ENCODE results near the gene AQP9. TPM values are rescaled to one million over a fixed set of nuclear protein-coding genes. Genes with fewer than 3 reads are reported as not detected.
"Not testable (repeated sequence)": the region's sequence is repeated elsewhere in the genome, so short reads cannot be mapped to it uniquely, and the experiment has no call there.

The AQP9 gene
- total and polyA plus RNA-seq, 8 donors = 0.06 to 137 (median 0.24) TPM; not detected in 1

DNA sequence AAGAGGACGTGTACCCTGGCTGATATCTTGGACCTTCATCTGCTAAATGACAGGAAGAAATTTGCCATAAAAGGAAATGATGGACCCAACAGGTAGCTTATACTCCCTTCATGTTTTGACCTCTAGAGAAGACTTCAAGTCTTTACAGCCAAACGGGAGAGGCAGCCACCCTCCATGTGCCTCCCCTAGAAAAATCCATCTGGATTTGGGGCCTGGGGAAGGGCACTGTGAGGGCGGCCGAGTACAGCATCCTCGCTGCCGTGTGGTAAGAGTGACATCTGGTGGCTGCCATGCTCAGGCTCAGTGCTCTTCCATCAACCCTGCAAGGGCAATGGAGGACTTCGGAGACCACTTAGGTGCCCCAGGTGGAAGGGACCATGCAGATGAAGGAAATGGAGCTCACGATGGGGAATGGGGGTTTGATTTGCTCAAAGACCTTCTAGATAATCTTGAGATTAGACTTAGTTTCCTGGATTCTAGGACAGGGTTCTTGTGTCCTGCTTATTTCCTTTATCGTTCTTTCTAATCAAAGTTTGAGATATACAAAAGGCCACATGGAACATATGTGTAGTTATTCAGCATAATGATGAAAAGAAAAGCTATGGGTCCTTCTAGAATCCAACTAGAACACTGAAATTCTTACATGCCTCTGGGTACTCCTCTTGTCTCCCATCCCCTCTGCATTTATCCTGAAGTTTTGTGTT lies 44.4 kb downstream of the AQP9 start:
- Histone ChIP-seq H3K4me3 (no peak overlapping the region), H3K9me3 (no peaks in the 10 kb centered on the region), H3K36me3 (peaks cover 0 to 78% of the 10 kb centered on the region in 2 donors), H3K4me1 (no peaks in the 10 kb centered on the region), H3K27me3 (peaks cover 3 to 19% of the 10 kb centered on the region in 2 donors), H3K27ac (no peak overlapping the region)
- DNase-seq = peak; percentile 35 to 72 (median 50)
- ATAC-seq = peak; percentile 97
- intact Hi-C loops (cut with DNase I) = no loop called here
- TF ChIP-seq, protein P1, sequence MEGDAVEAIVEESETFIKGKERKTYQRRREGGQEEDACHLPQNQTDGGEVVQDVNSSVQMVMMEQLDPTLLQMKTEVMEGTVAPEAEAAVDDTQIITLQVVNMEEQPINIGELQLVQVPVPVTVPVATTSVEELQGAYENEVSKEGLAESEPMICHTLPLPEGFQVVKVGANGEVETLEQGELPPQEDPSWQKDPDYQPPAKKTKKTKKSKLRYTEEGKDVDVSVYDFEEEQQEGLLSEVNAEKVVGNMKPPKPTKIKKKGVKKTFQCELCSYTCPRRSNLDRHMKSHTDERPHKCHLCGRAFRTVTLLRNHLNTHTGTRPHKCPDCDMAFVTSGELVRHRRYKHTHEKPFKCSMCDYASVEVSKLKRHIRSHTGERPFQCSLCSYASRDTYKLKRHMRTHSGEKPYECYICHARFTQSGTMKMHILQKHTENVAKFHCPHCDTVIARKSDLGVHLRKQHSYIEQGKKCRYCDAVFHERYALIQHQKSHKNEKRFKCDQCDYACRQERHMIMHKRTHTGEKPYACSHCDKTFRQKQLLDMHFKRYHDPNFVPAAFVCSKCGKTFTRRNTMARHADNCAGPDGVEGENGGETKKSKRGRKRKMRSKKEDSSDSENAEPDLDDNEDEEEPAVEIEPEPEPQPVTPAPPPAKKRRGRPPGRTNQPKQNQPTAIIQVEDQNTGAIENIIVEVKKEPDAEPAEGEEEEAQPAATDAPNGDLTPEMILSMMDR (IDR thresholded peaks at IDR 0.05) = peak; percentile 59 to 77

DNA sequence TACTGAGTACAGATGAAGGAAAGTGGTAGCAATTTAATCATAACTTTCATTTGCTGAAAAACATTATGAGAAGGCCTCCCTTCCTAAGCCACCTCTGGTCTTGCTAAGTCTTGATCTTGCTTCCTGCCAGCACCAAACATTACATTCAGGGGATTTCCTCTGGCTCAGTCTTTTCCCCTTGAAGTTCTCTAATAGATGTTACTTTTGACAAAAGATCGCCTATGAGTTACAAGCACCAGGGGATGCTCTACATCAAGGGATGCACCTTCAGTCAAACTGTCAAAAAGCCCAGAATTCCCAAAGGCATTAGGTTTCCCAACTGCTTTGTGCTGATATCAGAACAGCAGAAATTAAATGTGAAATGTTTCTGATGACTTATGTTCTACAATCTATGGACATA lies 47.3 kb downstream of the AQP9 start:
- peaks cover 3 to 28% of the 10 kb centered on the region in 2 donors for H3K27me3 ChIP-seq
- ATAC-seq (no peak), DNase-seq (no peak)
- H3K4me1 ChIP-seq = no peaks in the 10 kb centered on the region
- no peaks in the 10 kb centered on the region for H3K9me3 ChIP-seq
- peaks cover 0 to 50% of the 10 kb centered on the region in 2 donors for H3K36me3 ChIP-seq
- intact Hi-C loops (cut with DNase I) = no loop called here
- TF ChIP-seq, protein P1 (IDR thresholded peaks at IDR 0.05) = no peak
- H3K4me3 ChIP-seq = no peak overlapping the region
- H3K27ac ChIP-seq = no peak overlapping the region

DNA sequence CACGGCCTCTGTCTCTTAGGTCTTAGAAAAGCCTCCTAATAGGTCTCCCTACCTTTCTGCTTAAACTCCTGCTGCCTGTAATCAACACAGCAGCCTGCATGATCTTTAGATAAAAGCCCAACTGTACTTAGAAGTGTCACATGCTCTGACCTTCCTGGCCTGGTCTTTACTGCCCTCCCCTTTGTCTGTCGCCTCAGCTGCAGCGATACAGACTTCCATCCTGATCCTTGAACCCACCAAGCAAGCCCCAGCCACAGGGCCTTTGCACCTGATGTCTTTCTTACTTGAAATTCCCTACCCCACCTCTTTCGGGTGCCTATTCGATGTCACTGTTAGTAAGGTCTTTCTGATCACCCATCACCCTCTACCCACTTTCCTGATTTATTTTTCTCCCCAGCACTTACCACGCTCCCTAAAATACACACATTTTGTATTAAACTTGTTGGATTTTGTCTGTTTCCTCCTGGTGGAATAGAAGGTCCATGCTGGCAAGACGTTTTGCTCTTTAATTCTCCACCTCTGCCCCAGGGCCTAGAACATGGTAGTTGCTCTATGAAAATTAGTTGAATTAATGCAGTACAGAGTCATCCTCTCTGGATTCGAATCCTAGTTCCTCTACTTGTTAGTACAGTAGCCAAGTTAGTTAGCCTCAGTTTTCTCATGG lies 51.1 kb downstream of the AQP9 start:
- H3K27ac ChIP-seq = no peak overlapping the region
- intact Hi-C loops (cut with DNase I) = no loop called here
- peaks cover 3 to 30% of the 10 kb centered on the region in 2 donors for H3K27me3 ChIP-seq
- ATAC-seq = no peak
- H3K36me3 ChIP-seq = peaks cover 0 to 13% of the 10 kb centered on the region in 2 donors
- DNase-seq = no peak
- TF ChIP-seq, protein P1 (IDR thresholded peaks at IDR 0.05) = no peak
- no peaks in the 10 kb centered on the region for H3K9me3 ChIP-seq
- H3K4me3 ChIP-seq = no peak overlapping the region
- no peaks in the 10 kb centered on the region for H3K4me1 ChIP-seq

DNA sequence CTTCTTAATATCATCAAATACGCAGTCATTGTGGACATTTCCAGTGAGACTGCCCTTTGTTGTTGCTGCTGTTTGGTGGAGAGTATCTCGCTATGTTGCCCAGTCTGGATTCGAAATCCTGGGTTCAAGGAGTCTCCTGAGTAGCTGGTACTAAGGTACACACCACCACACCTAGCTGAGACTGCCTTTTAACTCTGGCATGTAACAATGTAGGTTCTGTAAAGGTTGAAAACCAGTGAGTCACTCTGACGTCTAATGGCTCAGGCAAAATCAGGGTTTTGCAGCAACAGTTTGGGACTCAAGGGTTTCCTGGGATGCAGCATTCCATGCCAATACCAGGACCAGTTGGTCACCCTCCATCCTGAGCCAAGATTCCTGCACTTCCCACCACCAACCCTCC lies 52.2 kb downstream of the AQP9 start:
- intact Hi-C loops (cut with DNase I) = no loop called here
- Histone ChIP-seq H3K27me3 (peaks cover 3 to 30% of the 10 kb centered on the region in 2 donors), H3K27ac (no peak overlapping the region), H3K9me3 (no peaks in the 10 kb centered on the region), H3K4me1 (no peaks in the 10 kb centered on the region), H3K36me3 (peaks cover 0 to 1% of the 10 kb centered on the region in 2 donors), H3K4me3 (no peak overlapping the region)
- ATAC-seq (no peak), DNase-seq (no peak)
- TF ChIP-seq, protein P1 (IDR thresholded peaks at IDR 0.05) = no peak

DNA sequence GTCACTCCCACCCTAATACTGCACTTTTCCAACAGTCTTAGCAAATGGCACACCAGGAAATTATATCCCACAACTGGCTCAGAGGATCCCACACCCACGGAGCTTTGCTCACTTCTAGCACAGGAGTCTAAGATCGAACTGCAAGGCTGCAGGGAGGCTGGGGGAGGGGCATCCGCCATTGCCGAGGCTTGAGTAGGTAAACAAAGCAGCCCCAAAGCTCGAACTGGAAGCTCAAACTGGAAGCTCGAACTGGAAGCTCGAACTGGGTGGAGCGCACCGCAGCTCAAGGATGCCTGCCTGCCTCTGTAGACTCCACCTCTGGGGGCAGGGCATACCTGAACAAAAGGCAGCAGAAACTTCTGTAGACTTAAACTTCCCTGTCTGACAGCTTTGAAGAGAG lies 55.5 kb downstream of the AQP9 start:
- H3K27me3 ChIP-seq = peaks cover 0 to 30% of the 10 kb centered on the region in 2 donors
- H3K9me3 ChIP-seq; ATAC-seq; H3K4me1 ChIP-seq; H3K36me3 ChIP-seq; intact Hi-C loops (cut with DNase I); H3K4me3 ChIP-seq; DNase-seq; H3K27ac ChIP-seq: not testable (repeated sequence)

Measured in left lung (tissue), 10 donors.